Stimulated activated CD4-positive, alpha-beta T cell treated with anti-CD3 and anti-CD28 coated beads, Interleukin-4, amount 100 ng/mL, for 24 hours (primary cell): ENCODE results near the gene ATP2B2.

ENCODE experiments used
- DNase-seq: peaks from one replicate; pipeline ENCODE4 v3.0.0-alpha.2; 2020

Gene ATP2B2

GRCh38 chr3:10289787-10290355 lies 215.5 kb downstream of the ATP2B2 start:
- no peak for DNase-seq

- DNase-seq = no peak
Measured at GRCh38 chr3:10289077-10289476, 216.3 kb downstream of the ATP2B2 start.

- DNase-seq = no peak
Measured at GRCh38 chr3:10288575-10288960, 216.8 kb downstream of the ATP2B2 start.

- DNase-seq = no peak
Measured at GRCh38 chr3:10287936-10288574, 217.3 kb downstream of the ATP2B2 start.

- no peak for DNase-seq
Measured at GRCh38 chr3:10286596-10287295, 218.6 kb downstream of the ATP2B2 start.

GRCh38 chr3:10286133-10286524 lies 219.3 kb downstream of the ATP2B2 start:
- no peak for DNase-seq

GRCh38 chr3:10285272-10286132 lies 219.9 kb downstream of the ATP2B2 start:
- peak; percentile 17 for DNase-seq

GRCh38 chr3:10284496-10284895 lies 220.9 kb downstream of the ATP2B2 start:
- peak; percentile 34 for DNase-seq

- DNase-seq = no peak
Measured at GRCh38 chr3:10283638-10284037, 221.7 kb downstream of the ATP2B2 start.

GRCh38 chr3:10281951-10282350 lies 223.4 kb downstream of the ATP2B2 start:
- no peak for DNase-seq

- no peak for DNase-seq
Measured at GRCh38 chr3:10280571-10280970, 224.8 kb downstream of the ATP2B2 start.

- no peak for DNase-seq
Measured at GRCh38 chr3:10280177-10280529, 225.2 kb downstream of the ATP2B2 start.

- no peak for DNase-seq
Measured at GRCh38 chr3:10279384-10280176, 225.8 kb downstream of the ATP2B2 start.

- no peak for DNase-seq
Measured at GRCh38 chr3:10278501-10278900, 226.9 kb downstream of the ATP2B2 start.

GRCh38 chr3:10277115-10277625 lies 228.2 kb downstream of the ATP2B2 start:
- no peak for DNase-seq

GRCh38 chr3:10274601-10275000 lies 230.8 kb downstream of the ATP2B2 start:
- no peak for DNase-seq
